NCI-H146 (cell line): ENCODE results near the gene TMEM176B.
"Not testable (repeated sequence)": the region's sequence is repeated elsewhere in the genome, so short reads cannot be mapped to it uniquely, and the experiment has no call there.

ENCODE experiments used
- DNase-seq: peaks from one replicate; lab custom pipeline; 2025; lab: John Stamatoyannopoulos, UW

TMEM176B gene

DNA sequence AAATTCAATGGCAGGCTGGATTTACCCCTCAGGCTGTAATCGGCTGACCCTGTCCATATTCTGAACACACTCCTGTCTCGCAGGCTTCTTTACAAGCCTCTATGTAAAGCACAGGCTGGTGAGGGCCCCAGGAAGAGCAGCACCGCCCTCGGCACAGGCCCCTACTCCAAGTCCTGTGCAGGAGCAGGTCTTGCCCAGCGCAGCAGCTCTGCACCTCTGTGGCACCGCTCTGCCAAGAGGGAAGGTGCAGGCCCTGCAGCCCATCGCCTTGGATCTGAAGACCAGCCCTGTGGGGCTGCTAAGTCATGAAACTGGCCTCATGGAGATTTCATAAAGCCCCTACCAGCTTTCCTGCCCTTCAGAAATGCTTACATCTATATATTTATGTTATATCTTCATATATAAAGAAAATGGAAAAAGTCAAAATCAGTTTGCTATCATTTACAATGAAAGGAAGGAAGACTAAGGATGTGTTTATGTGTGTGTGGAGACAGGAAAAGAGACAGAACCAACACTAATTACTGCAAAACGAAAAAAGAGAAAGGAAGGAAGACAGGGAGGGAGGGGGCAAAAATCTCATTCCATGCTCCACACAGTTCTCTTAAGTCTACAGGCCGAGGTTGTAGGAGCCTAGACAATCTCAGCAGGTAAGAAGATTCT, 9.6 kb downstream of the TMEM176B start:
- DNase-seq: no peak

DNA sequence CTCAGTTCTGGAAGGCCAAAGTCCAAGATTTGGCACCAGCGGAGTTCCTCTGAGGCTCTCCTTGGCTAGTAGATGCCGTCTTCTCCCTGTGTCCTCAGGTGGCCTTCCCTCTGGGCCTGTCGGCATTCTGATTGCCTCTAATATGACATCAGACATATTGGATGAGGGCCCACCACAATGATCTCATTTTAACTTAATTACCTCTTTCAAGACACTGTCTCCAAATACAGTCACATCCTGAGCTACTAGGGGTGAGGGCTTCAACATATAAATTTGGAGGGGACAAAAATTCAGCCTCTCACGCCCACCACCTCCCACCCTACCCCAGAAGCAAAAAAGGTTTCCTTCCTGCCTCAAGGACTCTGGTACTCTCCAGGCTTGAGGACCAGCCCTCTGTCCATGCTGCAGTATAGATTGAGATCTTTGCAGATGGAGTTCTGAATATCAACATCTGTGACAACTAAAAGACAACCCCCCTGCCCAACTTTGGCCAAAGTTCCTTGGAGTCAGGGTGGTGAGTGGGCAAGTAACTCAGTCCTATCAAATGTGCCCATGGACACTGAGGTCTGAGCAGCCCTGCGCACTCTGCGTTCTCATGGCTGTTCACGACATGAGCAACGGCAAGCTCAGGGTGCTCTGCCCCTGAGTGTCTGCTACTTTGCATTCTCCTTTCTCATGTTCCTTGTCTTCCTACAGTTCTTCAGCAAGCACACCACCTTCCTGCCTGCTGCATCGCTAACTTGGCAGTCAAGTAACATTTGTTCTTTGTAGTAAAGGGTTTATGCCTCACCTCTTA, 11.5 kb downstream of the TMEM176B start:
- DNase-seq: no peak

DNA sequence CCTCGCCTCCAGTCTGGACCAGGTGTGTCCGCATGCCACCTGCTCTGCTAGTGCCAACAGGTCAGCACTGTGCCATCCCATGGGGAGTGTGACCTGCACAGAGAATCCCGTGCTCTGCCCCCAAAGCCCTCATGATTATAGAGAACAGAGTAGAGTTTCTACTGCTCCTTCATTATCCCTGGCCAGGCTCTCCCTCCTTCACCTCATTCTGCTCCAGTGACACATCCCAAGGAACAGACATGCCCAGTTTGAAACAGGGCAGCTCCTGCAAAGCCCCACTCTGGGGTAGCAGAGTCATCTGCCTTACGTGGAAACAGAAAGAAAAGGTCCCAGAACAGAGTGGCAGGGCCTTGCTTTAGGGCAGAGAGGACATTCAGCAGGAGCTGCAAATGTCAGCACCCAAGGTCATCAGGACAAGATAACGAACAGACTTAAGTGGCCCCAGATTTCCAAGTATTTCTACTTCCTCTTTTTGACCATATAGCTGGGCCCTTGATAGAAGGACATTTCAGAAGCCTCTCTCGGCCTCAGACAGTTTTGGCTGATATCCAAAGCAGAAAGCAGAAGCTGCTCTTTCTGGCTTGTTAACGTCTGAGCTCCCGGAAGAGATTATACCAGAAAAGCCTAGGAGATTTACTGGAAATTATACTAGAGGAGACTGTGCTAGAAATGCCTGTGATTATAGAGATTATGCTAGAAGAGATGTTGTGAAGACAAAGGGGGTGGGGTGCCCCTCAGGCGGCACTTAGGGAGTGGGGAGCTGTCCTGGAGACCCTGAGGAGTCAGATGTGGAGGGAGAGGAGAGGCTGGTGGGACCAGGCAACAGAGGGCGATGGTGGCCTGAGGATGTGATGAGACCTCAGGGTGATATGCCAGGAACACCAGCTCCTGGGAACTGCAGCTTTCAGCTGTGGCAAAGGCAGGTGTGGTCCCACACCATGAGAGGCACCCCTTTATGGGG, 12.6 kb downstream of the TMEM176B start:
- peak; percentile 14 for DNase-seq

DNA sequence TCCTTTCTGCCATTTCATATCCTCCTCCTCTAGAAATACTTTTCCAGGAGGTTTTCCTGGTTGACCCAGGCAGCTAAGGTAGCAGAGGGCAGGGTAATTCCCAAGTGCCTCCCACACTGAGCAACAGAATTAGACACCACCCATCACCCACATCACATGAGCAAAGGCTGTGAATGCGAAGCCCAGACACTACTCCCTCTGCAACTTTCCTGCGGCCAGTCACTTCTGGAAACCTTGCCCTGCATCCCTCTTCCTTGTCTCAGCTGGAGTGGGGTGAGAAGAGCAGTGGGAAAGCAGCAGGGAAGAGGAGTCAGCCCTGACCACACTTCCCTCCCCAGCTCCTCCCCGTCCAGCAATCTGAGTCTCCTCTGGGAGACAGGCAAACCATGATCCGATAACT, 15.2 kb downstream of the TMEM176B start:
- no peak for DNase-seq

DNA sequence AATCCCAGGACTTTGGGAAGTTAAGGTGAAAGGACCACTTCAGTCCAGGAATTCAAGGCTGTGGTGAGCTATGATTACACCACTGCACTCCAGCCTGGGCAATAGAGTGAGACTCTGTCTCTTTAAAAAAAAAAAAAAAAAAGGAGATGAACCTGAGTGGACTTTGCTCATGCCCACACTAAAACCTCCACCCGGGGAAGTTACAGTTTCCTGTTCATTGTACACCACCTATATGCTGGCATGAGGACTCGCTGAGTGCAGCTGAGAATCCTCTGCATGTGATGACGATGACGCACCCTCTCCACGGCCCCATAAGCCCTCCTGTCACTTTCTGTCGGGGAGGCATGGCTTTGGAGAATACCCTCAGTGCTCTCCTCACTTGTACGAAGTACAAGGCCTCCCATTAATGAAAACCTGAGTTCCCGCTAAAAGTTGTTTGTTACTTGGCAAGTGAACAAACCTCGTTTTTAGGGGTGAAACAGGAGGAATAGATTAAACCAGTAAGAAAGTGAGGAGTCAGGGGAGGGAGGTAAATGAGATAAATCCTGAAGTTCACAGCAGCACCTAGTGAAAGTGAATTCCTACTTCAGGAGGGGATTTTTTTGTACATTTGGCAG, 15.9 kb downstream of the TMEM176B start:
- no peak for DNase-seq

DNA sequence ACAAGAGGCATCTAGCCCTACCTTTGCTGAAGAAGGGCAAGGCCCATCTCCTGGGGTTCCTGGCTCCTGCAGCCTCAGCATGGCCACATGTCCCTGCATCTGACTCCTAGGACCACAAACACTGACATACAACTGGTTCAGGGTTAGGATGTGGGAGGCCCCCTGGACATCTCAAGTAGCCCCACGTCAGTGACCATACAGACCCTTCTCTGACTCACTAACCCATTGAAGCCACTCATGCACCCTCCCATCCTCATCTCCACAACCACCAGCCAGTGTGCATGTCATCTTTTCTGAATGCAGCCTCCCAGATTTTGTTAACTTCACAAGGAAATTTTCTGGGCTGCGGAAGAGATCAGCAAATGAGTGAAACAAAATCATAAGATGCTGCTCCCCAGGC, 18.2 kb downstream of the TMEM176B start:
- no peak for DNase-seq

DNA sequence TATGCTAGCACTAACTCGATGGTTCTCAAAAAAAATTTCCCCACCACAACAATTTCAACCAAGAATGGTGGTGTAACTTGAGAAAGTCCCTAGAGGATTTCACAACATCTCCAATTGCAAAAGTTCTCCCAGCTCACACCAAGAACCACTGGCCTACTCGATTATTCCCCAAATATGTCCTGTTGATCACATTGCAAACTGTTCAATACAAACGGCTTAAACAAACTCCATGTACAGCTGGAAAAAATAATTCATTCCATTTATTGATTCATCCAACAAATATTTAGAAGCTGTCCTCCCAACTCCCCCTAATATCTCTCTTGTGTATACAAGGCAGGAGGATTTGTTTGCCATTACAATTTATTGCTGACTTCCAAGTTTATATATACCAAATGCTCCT, 19.1 kb downstream of the TMEM176B start:
- DNase-seq: no peak

DNA sequence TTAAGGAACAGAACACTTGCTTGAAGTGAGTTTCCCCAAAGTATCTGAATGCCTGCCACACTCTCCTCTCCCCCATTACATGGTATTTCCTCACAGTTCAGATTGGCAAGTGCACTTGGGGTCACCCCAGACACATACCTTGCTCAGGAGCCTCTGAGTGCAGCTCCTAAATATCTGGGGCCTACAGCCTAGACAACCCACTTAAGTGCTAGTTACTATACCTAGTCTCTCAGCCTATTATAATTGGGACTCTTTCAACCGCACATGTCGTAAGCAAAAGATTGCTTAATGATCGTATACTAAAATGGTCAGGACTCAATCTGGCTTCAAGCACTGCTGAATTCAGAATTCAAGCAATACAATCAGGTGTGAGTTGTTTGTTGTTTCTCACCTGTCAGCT, 19.9 kb downstream of the TMEM176B start:
- no peak for DNase-seq

DNA sequence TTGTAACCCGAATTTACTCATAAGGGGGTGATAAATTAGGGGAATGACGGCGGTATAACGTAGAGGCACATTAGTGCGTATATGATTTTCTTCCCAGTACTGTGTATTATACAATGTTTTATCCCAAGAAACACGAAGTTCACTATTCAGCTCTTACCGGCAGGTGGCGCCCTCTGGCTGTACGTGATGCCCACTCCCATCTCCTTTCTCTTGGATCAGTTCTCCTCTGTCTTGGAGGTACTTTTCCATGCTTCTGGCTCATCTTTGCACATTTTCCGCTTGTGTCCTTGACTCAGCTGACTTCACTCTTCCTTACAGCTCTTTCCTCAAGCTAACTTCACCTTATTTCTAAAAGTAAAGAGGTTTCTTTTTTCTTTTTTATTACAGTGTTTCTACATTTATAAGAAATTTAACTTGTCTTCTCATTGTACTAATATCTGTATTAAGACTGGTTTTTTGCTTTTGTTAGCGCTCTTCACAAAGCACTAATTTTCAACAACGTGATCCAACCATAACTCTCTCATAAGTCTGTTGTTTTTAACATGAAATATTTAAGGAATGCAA, 21.3 kb downstream of the TMEM176B start:
- peak; percentile 79 for DNase-seq

DNA sequence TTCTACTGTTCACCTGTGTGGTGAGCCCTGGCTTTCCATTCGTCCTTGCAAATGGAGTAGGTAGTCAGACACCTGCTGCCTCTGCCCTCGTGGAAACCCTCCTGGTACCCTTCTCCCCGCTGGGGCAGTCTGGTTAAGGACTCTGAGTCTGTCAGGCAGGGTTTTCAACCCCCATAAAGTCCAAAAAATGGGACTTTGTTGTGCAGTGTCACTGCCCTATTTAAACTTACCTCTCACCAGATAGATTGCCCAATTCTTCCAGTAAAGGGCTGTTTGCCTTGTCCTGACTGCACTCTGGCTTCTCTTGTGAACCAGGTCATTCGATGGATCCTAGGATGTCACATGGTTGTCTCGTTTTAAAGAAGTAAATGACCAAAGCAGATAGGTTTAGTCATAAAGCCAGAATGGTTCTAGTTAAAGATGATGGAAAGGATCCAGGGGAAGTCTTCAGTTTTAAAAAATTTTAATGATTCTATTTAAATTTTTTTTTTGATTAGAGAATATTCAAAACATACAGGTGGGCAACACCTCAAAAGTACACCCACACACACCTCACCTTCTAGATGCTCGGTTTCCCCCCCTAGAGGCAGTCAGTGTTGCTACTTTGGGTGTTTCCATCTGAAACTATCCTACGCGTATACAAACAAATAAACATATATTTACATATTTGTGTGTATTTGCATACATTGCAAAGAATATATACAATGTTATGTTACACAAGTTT, 22.0 kb downstream of the TMEM176B start:
- no peak for DNase-seq

DNA sequence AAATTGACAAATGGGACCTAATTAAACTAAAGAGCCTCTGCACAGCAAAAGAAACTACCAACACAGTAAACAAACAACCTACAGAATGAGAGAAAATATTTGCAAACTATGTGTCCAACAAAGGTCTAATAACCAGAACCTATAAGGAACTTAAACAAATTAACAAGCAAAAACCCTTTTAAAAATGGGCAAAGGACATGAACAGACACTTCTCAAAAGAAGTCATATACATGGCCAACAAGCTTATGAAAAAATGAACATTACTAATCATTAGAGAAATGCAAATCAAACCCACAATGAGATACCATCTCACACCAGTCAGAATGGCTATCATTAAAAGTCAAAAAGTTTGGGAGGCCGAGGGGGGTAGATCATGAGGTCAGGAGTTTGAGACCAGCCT, 26.0 kb downstream of the TMEM176B start:
- not testable (repeated sequence) for DNase-seq

DNA sequence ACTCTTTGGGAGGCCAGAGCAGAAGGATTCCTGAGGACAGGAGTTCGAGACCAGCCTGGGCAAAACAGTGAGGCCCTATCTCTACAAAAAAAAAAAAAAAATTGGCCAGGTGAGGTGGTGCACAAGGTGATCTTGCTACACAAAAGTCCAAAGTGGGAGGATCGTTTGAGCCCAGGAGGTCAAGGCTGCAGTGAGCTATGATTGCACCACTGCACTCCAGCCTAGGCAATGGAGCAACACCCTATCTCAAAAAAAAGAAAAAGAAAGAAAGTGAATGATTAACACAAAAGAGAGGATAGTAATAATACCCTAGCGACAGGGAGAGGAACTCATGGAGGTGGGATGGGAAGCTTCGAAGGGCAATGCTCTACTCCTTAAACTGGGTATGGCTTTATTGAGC, 30.4 kb downstream of the TMEM176B start:
- DNase-seq: no peak

DNA sequence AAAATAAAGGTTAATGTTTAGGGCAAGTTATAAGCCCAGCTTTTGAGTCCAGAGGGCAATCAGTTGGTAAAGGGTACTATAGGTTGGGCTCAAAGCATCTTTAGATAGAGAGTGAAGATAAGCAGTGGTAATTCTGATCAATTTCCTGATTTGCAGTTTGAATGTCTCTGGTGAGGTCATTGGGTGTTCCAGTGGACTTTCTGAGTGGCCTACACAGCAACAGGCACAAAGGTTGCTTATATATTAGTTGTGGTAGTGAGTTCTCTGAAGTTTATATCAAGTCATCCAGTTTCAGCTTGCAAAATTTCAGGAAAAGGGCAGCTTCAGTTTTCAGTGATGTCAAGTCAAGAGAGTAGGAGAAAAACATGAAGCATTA, 33.8 kb downstream of the TMEM176B start:
- no peak for DNase-seq

DNA sequence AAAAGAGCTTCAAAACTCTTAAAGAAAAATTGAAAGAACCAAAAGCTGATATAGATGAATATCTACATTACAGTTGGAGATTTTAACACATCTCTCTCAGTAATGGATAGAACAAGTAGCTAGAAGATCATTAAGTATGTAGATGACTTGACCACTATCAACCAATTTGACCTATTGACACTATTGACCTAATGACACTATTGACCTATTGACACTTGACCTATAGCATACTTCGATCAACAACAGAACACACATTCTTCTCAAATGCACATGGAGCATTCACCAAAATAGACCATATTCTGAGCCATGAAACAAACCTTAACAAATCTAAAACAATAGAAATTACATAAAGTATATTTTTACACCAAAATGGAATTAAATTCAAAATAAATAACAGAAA, 40.7 kb downstream of the TMEM176B start:
- DNase-seq: no peak

DNA sequence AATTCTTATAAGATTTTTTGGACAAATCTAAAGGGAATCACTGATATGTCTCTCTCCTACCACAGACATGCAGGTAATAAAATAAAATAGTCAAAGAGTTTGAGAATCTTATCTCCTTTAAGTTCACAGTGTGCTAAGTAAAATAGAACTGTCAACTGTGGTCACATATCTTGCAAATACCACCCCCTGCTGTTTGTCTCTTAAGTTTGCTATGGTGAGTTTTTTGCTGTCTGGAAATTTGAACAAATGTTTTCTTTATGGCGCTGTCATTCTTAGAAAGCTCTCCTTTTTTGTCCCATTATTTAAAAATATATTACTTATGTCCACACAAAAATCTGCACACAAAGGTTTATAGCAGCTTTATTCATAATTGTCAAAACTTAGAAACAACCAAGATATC, 43.3 kb downstream of the TMEM176B start:
- no peak for DNase-seq

DNA sequence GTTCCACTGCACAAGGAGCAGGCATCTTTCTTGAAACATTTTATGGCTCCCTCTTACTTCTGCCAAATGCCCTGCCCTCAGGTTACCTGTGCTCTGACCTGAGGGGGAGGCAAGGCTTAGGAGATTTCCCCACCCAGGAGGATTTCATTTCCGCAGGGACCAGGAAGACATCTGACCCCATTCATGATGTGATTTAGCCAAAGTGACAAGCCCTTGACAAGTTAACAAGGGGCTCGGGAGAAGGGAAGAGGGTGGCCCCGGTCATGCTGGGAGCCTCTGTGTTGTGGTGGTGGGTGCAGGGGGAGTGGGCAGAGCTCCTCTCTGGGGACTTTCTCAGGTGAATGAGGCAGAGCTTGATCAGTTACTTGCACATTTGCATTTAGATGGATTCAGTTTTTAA, 44.0 kb downstream of the TMEM176B start:
- DNase-seq: no peak

DNA sequence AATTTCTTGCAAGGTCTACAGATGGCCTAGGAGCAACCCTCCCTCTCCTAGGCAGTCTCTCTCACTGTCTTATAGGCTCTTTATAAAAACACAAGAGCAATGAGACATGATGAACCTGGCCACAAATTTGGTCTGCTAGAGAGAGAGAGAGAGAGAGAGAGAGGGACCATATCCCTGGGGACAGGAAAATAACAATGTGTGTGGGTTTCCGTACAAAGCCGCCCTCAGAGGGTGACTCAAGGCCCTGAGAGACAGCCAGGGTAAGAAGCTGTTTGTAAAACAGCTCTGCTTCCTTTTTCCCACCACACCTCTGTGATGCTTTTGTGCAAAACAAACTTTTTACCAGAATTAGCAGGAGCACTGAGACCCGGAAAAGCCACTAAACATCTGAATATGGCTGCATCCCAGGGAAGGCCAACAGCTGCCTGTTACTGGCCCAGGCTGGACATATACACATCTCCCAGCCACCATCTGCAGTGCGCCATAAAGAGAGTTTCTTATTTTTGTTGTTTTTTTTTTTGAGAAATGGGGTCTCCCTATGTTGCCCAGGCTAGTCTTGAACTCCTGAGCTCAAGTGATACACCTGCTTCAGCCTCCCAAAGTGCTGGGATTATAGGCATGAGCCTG, 44.6 kb downstream of the TMEM176B start:
- no peak for DNase-seq

DNA sequence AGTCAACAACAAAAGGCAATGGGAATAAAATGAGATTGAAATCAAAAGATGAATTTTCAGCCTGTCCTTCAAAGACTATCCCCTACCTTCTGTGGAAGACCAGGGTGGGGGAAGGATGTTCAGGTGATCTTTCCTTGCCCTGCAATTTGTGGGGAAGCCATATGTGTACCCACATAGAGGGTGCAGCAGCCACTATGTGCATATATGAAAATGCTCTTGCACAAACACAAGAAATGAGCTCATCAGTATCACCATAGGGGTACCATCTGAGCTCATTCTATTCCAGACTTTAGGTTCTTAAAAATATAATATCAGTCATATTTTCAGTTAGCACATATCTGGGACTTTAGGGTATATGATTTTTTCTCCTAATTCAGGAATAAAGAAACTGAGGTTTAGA, 45.2 kb downstream of the TMEM176B start:
- no peak for DNase-seq

DNA sequence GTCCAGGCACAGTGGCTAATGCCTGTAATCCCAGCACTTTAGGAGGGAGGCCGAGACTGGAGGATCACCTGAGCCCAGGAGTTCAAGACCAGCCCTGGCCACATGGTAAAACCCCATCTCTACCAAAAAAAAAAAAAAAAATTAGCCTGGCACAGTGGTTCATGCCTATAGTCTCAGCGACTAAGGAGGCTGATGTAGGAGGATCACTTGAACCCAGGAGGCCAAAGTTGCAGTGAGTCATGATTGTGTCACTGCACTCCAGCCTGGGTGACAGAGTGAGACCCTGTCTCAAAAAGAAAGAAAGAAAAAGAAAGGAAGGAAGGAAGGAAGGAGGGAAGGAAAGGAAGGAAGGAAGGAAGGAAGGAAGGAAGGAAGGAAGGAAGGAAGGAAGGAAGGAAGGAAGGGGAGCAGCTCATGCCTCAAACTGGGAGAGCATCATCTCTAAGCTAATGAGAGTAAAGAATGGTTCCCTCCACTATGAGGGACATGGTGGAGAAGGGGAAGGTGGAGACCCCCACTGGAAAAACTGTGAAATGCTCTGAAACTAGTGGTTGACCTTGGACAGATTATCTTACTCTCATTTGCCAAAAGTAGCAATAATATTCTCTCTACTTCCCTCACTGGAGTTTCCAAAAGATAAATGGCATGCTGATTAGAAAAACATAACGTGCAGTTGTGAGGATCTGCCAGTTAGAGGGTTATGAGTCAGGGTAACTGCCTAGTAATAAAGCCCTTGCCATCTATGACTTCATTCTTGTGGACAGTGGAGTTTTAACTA, 46.1 kb downstream of the TMEM176B start:
- DNase-seq: no peak

DNA sequence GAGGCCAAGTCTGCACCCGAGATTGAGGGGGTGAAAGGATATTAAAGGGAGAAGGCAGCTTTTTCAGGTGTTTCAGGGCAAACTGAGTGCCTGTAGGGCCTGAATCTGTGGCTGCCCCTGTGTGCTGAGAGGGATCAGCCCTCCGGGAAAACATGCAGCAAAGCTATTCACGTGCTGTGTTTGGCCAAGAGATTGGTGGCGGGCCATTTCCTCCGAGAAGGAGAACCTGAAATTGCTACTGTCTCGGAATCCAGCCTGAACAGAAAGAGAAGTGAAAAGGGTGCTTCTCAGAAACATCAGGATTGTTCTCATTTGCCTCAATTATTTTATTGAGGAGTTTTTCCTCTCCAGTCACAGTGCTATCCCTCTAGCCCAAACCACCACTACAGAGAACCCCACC, 46.9 kb downstream of the TMEM176B start:
- no peak for DNase-seq
